HepG2 (cell line): ENCODE data around the gene ATG13. TPM values are rescaled to one million over a fixed set of nuclear protein-coding genes. Genes with fewer than 3 reads are reported as not detected.

ENCODE experiments used
- ATF4 ChIP-seq, 2 experiments: fragments of 450-650 bp in 1 of 2; sonication (generic) in 1 of 2; formaldehyde crosslinking; IDR thresholded peaks; 2 replicates each; pipeline versions ENCODE4 v1.5.0 to v1.8.0; 2020 to 2022; ENCODE audit warnings: mild to moderate bottlenecking in 1 of 2, missing genetic modification reagents in 1 of 2
- BCLAF1 ChIP-seq: fragments of 450-650 bp; IDR thresholded peaks from 2 replicates; pipeline ENCODE4 v1.6.1; 2017; ENCODE audit warnings: mild to moderate bottlenecking
- DR1 ChIP-seq: sonication (generic); formaldehyde crosslinking; IDR thresholded peaks from 2 replicates; pipeline ENCODE4 v1.8.0; 2021; ENCODE audit warnings: mild to moderate bottlenecking, missing genetic modification reagents, inconsistent platforms
- FOXC1 ChIP-seq: sonication (generic); formaldehyde crosslinking; IDR thresholded peaks from 2 replicates; pipeline ENCODE4 v1.8.0; 2022; ENCODE audit warnings: mild to moderate bottlenecking, missing genetic modification reagents, borderline replicate concordance
- HMG20A ChIP-seq: IDR thresholded peaks from 2 replicates; pipeline ENCODE4 v1.6.1; 2016; ENCODE audit warnings: borderline replicate concordance
- KDM5A ChIP-seq: fragments of 200-600 bp; sonication (generic); IDR thresholded peaks from 2 replicates; pipeline ENCODE4 v1.7.0; 2018; ENCODE audit warnings: antibody characterized with exemption, mild to moderate bottlenecking, low read length, borderline replicate concordance
- KMT2B ChIP-seq: IDR thresholded peaks from 2 replicates; pipeline ENCODE4 v1.6.1; 2016; ENCODE audit warnings: missing genetic modification reagents, missing compliant biosample characterization
- NR2F6 ChIP-seq, 2 experiments: IDR thresholded peaks; 2 replicates each; pipeline ENCODE4 v1.6.1; 2016; ENCODE audit warnings: antibody characterized with exemption in 1 of 2, mild to moderate bottlenecking in 1 of 2
- RNF219 ChIP-seq: sonication (generic); formaldehyde crosslinking; IDR thresholded peaks from 2 replicates; pipeline ENCODE4 v1.5.0; 2020; ENCODE audit warnings: mild to moderate bottlenecking, missing genetic modification reagents
- SALL2 ChIP-seq: sonication (generic); formaldehyde crosslinking; IDR thresholded peaks from 2 replicates; pipeline ENCODE4 v1.8.1; 2023; ENCODE audit warnings: mild to moderate bottlenecking, missing genetic modification reagents, inconsistent platforms
- SKI ChIP-seq: fragments of 450-650 bp; IDR thresholded peaks from one replicate; pipeline ENCODE4 v1.6.1; 2018; ENCODE audit warnings: mild to moderate bottlenecking; ENCODE audit not compliant: partially characterized antibody
- SP140L ChIP-seq: sonication (generic); formaldehyde crosslinking; IDR thresholded peaks from 2 replicates; pipeline ENCODE4 v1.4.0; 2020; ENCODE audit warnings: missing genetic modification reagents, borderline replicate concordance
- STAG1 ChIP-seq: sonication (generic); formaldehyde crosslinking; IDR thresholded peaks from 2 replicates; pipeline ENCODE4 v1.4.0; 2020; ENCODE audit warnings: missing genetic modification reagents
- TCF12 ChIP-seq, 2 experiments: fragments of 450-650 bp in 1 of 2; sonication (generic) in 1 of 2; formaldehyde crosslinking in 1 of 2; IDR thresholded peaks; 2 replicates each; pipeline versions ENCODE4 v1.6.1 to v1.8.0; 2017 to 2022; ENCODE audit warnings: antibody characterized with exemption in 1 of 2, mild to moderate bottlenecking in 1 of 2, missing genetic modification reagents in 1 of 2, moderate library complexity in 1 of 2
- ZBTB44 ChIP-seq: sonication (generic); formaldehyde crosslinking; IDR thresholded peaks from 2 replicates; pipeline ENCODE4 v1.4.0; 2020; ENCODE audit warnings: missing genetic modification reagents
- ZFP36L1 ChIP-seq: sonication (generic); formaldehyde crosslinking; IDR thresholded peaks from 2 replicates; pipeline ENCODE4 v1.8.0; 2022; ENCODE audit warnings: mild to moderate bottlenecking, missing genetic modification reagents, moderate library complexity
- ZFP36L2 ChIP-seq: sonication (generic); formaldehyde crosslinking; IDR thresholded peaks from 2 replicates; pipeline ENCODE4 v1.4.0; 2020; ENCODE audit warnings: missing genetic modification reagents
- ZMYM2 ChIP-seq: sonication (generic); formaldehyde crosslinking; IDR thresholded peaks from 2 replicates; pipeline ENCODE4 v1.8.0; 2022; ENCODE audit warnings: mild to moderate bottlenecking, missing genetic modification reagents
- ZNF30 ChIP-seq: sonication (generic); formaldehyde crosslinking; IDR thresholded peaks from 2 replicates; pipeline ENCODE4 v1.5.0; 2020; ENCODE audit warnings: mild to moderate bottlenecking, missing genetic modification reagents
- ZNF333 ChIP-seq: sonication (generic); formaldehyde crosslinking; IDR thresholded peaks from 2 replicates; pipeline ENCODE4 v1.4.0; 2020; ENCODE audit warnings: mild to moderate bottlenecking, missing genetic modification reagents, borderline replicate concordance
- ZNF839 ChIP-seq: sonication (generic); formaldehyde crosslinking; IDR thresholded peaks from 2 replicates; pipeline ENCODE4 v1.4.0; 2020; ENCODE audit warnings: missing genetic modification reagents, mild to moderate bottlenecking, borderline replicate concordance
- polyA plus RNA-seq, 8 experiments: library from polyadenylated mRNA; depleted of rRNA in 3 of 8; stranded (reverse) in 7 of 8; unstranded in 1 of 8; fragments of >200 nt; fragmentation: Illumina TruSeq in 4 of 8; extraction: Trizol in 4 of 8; gene quantifications; 2 replicates each; pipeline versions ENCODE4 v1.2.1 to v1.2.3, GENCODE V29; 2011 to 2016; ENCODE audit warnings: low read depth in 4 of 8, missing spikeins in 1 of 8, mixed read lengths in 1 of 8; ENCODE audit not compliant: insufficient read depth in 1 of 8
- total RNA-seq, 5 experiments: library from RNA; depleted of rRNA; stranded (reverse); fragments of >200 nt; fragmentation: Illumina TruSeq; extraction: Trizol; gene quantifications; 2 replicates each; pipeline ENCODE4 v1.2.3, GENCODE V29; 2016; ENCODE audit warnings: low read depth in 1 of 5

The ATG13 gene
- total and polyA plus RNA-seq, 2 of the 13 experiments (the other 11 are each of a cell fraction or from before 2014, with no cell fraction given): 55.0 to 77.3 TPM

DNA sequence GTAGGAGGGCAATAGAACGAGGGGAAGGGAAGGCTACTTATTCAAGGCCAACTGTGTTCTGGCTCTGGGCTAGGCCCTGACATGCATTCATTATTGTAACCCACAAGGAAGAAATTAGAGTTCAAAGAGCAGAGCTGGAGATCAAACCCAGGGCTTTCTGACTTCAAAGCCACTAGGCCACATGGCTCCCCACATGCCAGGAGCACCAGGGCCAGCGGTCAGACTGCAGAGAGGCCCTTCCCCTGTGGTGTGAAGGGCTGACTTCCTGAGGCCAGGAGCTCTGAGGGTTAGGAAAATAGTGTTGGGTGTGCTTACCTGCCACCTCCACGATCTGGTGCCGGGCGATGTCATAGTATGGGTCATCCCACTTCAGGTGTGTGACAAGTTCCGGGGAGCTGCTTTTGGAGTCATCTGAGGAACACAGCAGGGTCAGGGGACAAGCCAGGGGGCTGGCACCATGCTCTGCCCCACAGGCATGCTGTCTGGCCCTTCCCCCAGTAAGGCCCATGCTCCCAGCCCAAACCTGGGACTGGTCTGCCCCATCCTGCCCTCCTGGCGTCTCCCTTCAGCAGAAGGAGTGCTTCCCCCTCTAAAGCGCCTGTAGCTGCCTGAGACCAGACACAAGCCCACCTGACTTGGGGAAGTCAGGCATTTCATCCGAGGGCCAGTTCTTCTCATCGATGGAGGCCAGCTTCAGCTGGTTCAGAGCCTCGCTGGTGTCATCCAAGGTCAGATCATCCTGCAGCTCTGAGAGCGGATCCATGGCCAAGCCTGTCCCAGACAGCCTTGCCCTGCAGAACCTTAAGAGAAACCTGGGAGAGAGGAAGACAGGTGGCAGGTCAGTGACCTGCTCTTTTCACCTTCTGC is 78.2 kb downstream of the ATG13 start (continued):
- TF ChIP-seq TCF12 (IDR thresholded peaks at IDR 0.05): no peak
- TF ChIP-seq TCF12 (CRISPR knock-in tag; IDR thresholded peaks at IDR 0.05): no peak
- no peak for TF ChIP-seq ZFP36L2
- no peak for TF ChIP-seq STAG1 (CRISPR knock-in tag)
- TF ChIP-seq RNF219 (CRISPR knock-in tag): no peak
- no peak for TF ChIP-seq KDM5A
- TF ChIP-seq ZNF30 (CRISPR knock-in tag): no peak
- TF ChIP-seq SALL2 (CRISPR knock-in tag): no peak
- TF ChIP-seq FOXC1 (CRISPR knock-in tag): no peak
- no peak for TF ChIP-seq ZNF839 (CRISPR knock-in tag)
- TF ChIP-seq ZNF333 (CRISPR knock-in tag): no peak
- no peak for TF ChIP-seq BCLAF1
- TF ChIP-seq NR2F6 (IDR thresholded peaks at IDR 0.05): peak; percentile 18; the same call in 1 of the 2 replicates
- TF ChIP-seq NR2F6 (CRISPR knock-in tag; IDR thresholded peaks at IDR 0.05): peak; percentile 70
- TF ChIP-seq ATF4 (CRISPR knock-in tag; IDR thresholded peaks at IDR 0.05): no peak
- no peak for TF ChIP-seq SKI
- TF ChIP-seq ZFP36L1 (CRISPR knock-in tag): peak; percentile 86; the same call in 1 of the 2 replicates
- TF ChIP-seq HMG20A (CRISPR knock-in tag): peak; percentile 31; the same call in 1 of the 2 replicates
- no peak for TF ChIP-seq DR1 (CRISPR knock-in tag)
- peak; percentile 74; the same call in 1 of the 2 replicates for TF ChIP-seq ZMYM2 (CRISPR knock-in tag)
- peak; percentile 56; the same call in 1 of the 2 replicates for TF ChIP-seq KMT2B (CRISPR knock-in tag)
- TF ChIP-seq ZBTB44: no peak
- TF ChIP-seq SP140L (CRISPR knock-in tag): no peak
